ENCODE data around the gene SYTL3. TPM values are rescaled to one million over a fixed set of nuclear protein-coding genes. Genes with fewer than 3 reads are reported as not detected.
A peak's percentile ranks its signal among the peaks of the same experiment; 100 is the strongest.

The SYTL3 gene
- total and polyA plus RNA-seq, 2 experiments from 2014 or later, result 0.07 TPM; not detected in 1

DNA sequence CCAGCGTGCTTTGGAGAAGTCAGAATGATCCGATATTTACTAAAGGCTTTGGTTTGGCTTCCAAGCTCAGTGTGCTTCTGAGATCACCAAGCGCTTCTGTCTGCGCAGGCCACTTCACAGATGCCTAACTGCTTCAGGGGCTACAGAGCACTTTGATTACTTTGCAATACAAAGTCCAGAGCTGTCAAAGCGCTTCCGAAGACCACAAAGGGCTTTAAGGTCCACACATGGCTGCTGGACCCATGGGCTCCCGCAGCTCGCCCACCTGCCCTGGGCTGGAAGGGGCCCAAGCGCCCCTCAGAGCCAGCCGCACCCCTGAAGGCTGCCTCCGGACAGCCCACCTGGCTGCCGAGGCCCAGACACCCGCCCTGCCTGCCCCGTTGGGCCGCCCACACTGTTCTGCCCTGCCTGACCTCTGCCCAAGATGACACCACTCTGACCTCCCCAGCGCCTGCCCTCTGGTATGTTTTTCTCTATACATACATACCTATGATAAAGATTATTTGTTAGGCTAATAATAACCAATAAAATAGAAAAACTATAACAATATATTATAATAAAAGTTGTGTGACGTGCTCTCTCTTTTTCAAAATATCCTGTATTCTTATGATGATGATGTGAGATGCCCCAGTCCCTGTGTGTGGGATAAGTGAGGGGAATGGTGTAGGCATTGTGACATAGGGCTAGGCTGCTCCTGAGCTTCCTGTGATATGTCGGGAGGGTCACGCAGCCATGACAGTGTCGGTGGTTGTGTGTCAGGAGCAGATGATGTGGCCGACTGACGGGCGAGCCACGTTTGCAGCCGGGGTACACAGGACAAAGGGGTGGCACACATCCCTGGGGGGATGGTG, 27.9 kb upstream of the SYTL3 start:
- Mint-ChIP-seq H3K27ac (no peak overlapping the region), H3K4me1 (peaks cover 3% of the 10 kb centered on the region; the same call in 1 of the 3 replicates), H3K36me3 (ENCODE audit: low read depth) (peaks cover 70% of the 10 kb centered on the region), H3K27me3 (ENCODE audit: insufficient read depth, low read depth, poor library complexity) (peaks cover 12% of the 10 kb centered on the region), H3K9me3 (no peaks in the 10 kb centered on the region), H3K4me3 (no peak overlapping the region)
- DNase-seq (ENCODE audit: low spot score) (no peak), ATAC-seq (no peak)
- Histone ChIP-seq H3K4me2 (no peak overlapping the region), H3K4me3 (no peak overlapping the region), H2AFZ (no peak overlapping the region), H3K27me3 (ENCODE audit: insufficient read depth) (no peaks in the 10 kb centered on the region), H4K20me1 (replicated peaks; ENCODE audit: insufficient read depth) (no peaks in the 10 kb centered on the region; the same call in 1 of the 2 replicates), H3K4me1 (ENCODE audit: insufficient read depth) (no peaks in the 10 kb centered on the region), H3K9me2 (ENCODE audit: insufficient read depth) (no peaks in the 10 kb centered on the region), H3K27ac (ENCODE audit: low read depth) (no peak overlapping the region), H3K36me3 (ENCODE audit: insufficient read depth) (peaks cover 5% of the 10 kb centered on the region), H3K79me2 (replicated peaks; ENCODE audit: insufficient read depth) (peaks cover 7% of the 10 kb centered on the region; the same call in 1 of the 2 replicates), H3F3A (replicated peaks; ENCODE audit: low read depth) (no peaks in the 10 kb centered on the region)
- TF ChIP-seq CREB1 (CRISPR knock-in tag; IDR thresholded peaks at IDR 0.05; ENCODE audit: low read depth) (no peak), NANOG (IDR thresholded peaks at IDR 0.05; ENCODE audit: borderline replicate concordance) (no peak), STAT1 (IDR thresholded peaks at IDR 0.05; ENCODE audit: unreplicated experiment) (no peak), EZH2 (IDR thresholded peaks at IDR 0.05; ENCODE audit: low read depth, unreplicated experiment) (no peak), EZH2phosphoT487 (IDR thresholded peaks at IDR 0.05; ENCODE audit: unreplicated experiment) (no peak), ZNF331 (CRISPR knock-in tag; IDR thresholded peaks at IDR 0.05; ENCODE audit: low read depth) (no peak)
- TF ChIP-seq, protein P1, sequence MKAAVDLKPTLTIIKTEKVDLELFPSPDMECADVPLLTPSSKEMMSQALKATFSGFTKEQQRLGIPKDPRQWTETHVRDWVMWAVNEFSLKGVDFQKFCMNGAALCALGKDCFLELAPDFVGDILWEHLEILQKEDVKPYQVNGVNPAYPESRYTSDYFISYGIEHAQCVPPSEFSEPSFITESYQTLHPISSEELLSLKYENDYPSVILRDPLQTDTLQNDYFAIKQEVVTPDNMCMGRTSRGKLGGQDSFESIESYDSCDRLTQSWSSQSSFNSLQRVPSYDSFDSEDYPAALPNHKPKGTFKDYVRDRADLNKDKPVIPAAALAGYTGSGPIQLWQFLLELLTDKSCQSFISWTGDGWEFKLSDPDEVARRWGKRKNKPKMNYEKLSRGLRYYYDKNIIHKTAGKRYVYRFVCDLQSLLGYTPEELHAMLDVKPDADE (IDR thresholded peaks at IDR 0.05), result no peak

DNA sequence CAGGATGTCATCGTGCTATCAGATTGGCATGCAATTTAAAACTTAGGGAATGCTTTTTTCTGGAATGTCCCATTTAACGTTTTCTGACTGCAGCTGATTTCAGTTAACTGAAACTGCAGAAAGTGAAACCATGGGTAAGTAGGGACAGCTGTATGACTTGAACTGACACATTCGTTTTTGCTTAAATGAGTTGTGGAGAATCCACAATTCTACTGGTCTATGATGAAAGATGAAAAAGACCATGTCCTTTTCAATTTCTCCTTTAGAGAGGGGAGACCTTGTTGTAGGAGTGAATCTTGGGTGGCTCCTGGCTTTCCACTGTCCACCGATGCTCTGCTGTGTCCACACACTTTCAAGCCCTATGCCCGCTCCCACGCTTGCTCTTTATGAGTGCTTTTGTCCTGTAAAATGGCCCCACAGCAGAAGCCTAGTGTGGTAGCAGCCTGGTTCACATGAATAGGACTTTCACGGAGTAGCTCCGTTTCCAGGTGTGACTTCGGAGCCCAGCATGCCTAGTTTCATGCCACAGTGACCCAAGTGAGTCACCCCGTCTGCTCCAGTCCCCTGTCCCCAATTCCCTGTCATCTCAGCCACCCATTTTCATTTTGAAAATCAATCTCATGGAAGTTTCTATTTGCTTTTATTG, 27.2 kb upstream of the SYTL3 start:
- no peak overlapping the region for H3K27ac ChIP-seq (ENCODE audit: low read depth)
- H3K36me3 Mint-ChIP-seq (ENCODE audit: low read depth), result peaks cover 70% of the 10 kb centered on the region
- H3K4me3 Mint-ChIP-seq, result no peak overlapping the region
- H3K27me3 ChIP-seq (ENCODE audit: insufficient read depth), result no peaks in the 10 kb centered on the region
- no peaks in the 10 kb centered on the region for H3K9me2 ChIP-seq (ENCODE audit: insufficient read depth)
- H2AFZ ChIP-seq, result no peak overlapping the region
- no peaks in the 10 kb centered on the region for H3K4me1 ChIP-seq (ENCODE audit: insufficient read depth)
- peaks cover 9% of the 10 kb centered on the region for H3K36me3 ChIP-seq (ENCODE audit: insufficient read depth)
- H3K27me3 Mint-ChIP-seq (ENCODE audit: insufficient read depth, low read depth, poor library complexity), result peaks cover 16% of the 10 kb centered on the region
- no peak for TF ChIP-seq EZH2 (IDR thresholded peaks at IDR 0.05; ENCODE audit: low read depth, unreplicated experiment)
- TF ChIP-seq EZH2phosphoT487 (IDR thresholded peaks at IDR 0.05; ENCODE audit: unreplicated experiment), result no peak
- TF ChIP-seq, protein P1 (IDR thresholded peaks at IDR 0.05), result no peak
- no peak for TF ChIP-seq POLR2AphosphoS5 (IDR thresholded peaks at IDR 0.05; ENCODE audit: low read depth)
- no peak for TF ChIP-seq STAT1 (IDR thresholded peaks at IDR 0.05; ENCODE audit: unreplicated experiment)
- TF ChIP-seq, protein P2, sequence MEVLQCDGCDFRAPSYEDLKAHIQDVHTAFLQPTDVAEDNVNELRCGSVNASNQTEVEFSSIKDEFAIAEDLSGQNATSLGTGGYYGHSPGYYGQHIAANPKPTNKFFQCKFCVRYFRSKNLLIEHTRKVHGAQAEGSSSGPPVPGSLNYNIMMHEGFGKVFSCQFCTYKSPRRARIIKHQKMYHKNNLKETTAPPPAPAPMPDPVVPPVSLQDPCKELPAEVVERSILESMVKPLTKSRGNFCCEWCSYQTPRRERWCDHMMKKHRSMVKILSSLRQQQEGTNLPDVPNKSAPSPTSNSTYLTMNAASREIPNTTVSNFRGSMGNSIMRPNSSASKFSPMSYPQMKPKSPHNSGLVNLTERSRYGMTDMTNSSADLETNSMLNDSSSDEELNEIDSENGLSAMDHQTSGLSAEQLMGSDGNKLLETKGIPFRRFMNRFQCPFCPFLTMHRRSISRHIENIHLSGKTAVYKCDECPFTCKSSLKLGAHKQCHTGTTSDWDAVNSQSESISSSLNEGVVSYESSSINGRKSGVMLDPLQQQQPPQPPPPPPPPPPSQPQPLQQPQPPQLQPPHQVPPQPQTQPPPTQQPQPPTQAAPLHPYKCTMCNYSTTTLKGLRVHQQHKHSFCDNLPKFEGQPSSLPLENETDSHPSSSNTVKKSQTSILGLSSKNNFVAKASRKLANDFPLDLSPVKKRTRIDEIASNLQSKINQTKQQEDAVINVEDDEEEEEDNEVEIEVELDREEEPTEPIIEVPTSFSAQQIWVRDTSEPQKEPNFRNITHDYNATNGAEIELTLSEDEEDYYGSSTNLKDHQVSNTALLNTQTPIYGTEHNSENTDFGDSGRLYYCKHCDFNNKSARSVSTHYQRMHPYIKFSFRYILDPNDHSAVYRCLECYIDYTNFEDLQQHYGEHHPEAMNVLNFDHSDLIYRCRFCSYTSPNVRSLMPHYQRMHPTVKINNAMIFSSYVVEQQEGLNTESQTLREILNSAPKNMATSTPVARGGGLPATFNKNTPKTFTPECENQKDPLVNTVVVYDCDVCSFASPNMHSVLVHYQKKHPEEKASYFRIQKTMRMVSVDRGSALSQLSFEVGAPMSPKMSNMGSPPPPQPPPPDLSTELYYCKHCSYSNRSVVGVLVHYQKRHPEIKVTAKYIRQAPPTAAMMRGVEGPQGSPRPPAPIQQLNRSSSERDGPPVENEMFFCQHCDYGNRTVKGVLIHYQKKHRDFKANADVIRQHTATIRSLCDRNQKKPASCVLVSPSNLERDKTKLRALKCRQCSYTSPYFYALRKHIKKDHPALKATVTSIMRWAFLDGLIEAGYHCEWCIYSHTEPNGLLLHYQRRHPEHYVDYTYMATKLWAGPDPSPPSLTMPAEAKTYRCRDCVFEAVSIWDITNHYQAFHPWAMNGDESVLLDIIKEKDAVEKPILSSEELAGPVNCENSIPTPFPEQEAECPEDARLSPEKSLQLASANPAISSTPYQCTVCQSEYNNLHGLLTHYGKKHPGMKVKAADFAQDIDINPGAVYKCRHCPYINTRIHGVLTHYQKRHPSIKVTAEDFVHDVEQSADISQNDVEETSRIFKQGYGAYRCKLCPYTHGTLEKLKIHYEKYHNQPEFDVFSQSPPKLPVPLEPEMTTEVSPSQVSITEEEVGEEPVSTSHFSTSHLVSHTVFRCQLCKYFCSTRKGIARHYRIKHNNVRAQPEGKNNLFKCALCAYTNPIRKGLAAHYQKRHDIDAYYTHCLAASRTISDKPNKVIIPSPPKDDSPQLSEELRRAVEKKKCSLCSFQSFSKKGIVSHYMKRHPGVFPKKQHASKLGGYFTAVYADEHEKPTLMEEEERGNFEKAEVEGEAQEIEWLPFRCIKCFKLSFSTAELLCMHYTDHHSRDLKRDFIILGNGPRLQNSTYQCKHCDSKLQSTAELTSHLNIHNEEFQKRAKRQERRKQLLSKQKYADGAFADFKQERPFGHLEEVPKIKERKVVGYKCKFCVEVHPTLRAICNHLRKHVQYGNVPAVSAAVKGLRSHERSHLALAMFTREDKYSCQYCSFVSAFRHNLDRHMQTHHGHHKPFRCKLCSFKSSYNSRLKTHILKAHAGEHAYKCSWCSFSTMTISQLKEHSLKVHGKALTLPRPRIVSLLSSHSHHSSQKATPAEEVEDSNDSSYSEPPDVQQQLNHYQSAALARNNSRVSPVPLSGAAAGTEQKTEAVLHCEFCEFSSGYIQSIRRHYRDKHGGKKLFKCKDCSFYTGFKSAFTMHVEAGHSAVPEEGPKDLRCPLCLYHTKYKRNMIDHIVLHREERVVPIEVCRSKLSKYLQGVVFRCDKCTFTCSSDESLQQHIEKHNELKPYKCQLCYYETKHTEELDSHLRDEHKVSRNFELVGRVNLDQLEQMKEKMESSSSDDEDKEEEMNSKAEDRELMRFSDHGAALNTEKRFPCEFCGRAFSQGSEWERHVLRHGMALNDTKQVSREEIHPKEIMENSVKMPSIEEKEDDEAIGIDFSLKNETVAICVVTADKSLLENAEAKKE (CRISPR knock-in tag; IDR thresholded peaks at IDR 0.05), result no peak
- no peak for TF ChIP-seq NANOG (IDR thresholded peaks at IDR 0.05; ENCODE audit: borderline replicate concordance)
- TF ChIP-seq JUNB (IDR thresholded peaks at IDR 0.05; ENCODE audit: unreplicated experiment), result no peak
- H3K4me2 ChIP-seq, result no peak overlapping the region
- H3F3A ChIP-seq (replicated peaks; ENCODE audit: low read depth), result no peaks in the 10 kb centered on the region
- peaks cover 8% of the 10 kb centered on the region; the same call in 2 of the 3 replicates for H3K4me1 Mint-ChIP-seq
- 0 out of 2 replicates have a peak overlapping the region, but pooled peaks have one; percentile 41 for H3K27ac Mint-ChIP-seq
- no peak overlapping the region for H3K4me3 ChIP-seq
- peaks cover 2% of the 10 kb centered on the region; the same call in 1 of the 2 replicates for H3K79me2 ChIP-seq (replicated peaks; ENCODE audit: insufficient read depth)
- no peak for ATAC-seq
- H4K20me1 ChIP-seq (replicated peaks; ENCODE audit: insufficient read depth), result no peaks in the 10 kb centered on the region; the same call in 1 of the 2 replicates
- H3K9me3 Mint-ChIP-seq, result no peaks in the 10 kb centered on the region
- no peak for DNase-seq (ENCODE audit: low spot score)
